T-helper 17 cell (primary cell): ENCODE data around the gene NPEPL1. TPM values are rescaled to one million over a fixed set of nuclear protein-coding genes. Genes with fewer than 3 reads are reported as not detected.

Experiments used
- ATAC-seq: fragments of 150-1000 bp; cut with Tn5 transposase; 2 replicates; pipeline ENCODE4 v1.10.0; 2021; ENCODE audit warnings: mild to moderate bottlenecking, moderate library complexity
- DNase-seq, 3 donors: peaks; one replicate each; pipeline versions ENCODE4 v3.0.0 to v3.0.0-alpha.2; 2020 to 2021
- H3K9me3 ChIP-seq: one replicate; pipeline ENCODE4 v1.7.0; 2013; ENCODE audit warnings: low read length, mild to moderate bottlenecking; ENCODE audit not compliant: control insufficient read depth, poor library complexity, severe bottlenecking
- H3K27ac Mint-ChIP-seq: one replicate; pipeline ENCODE4 v1.8.0; 2022; ENCODE audit warnings: mild to moderate bottlenecking, moderate library complexity, mixed read lengths
- H3K27me3 Mint-ChIP-seq: one replicate; pipeline ENCODE4 v1.8.0; 2022; ENCODE audit warnings: mixed read lengths
- H3K36me3 Mint-ChIP-seq: one replicate; pipeline ENCODE4 v1.8.0; 2022; ENCODE audit warnings: low read depth, mixed read lengths
- H3K4me1 Mint-ChIP-seq: one replicate; pipeline ENCODE4 v1.8.0; 2022; ENCODE audit warnings: mild to moderate bottlenecking, mixed read lengths
- H3K4me3 Mint-ChIP-seq: one replicate; pipeline ENCODE4 v1.8.0; 2022; ENCODE audit warnings: mild to moderate bottlenecking, moderate library complexity, mixed read lengths
- total RNA-seq, 4 donors: library from RNA in 2 of 4; stranded (reverse) in 2 of 4; gene quantifications; one replicate each; pipeline ENCODE4 v1.2.3 and lab custom pipeline; 2022 to 2026

Gene NPEPL1
- total RNA-seq, 2 donors from 2014 or later: 59.2 to 64.8 TPM

GRCh38 chr20:58712151-58712791 lies 19.7 kb downstream of the NPEPL1 start:
- no peak for ATAC-seq
- H3K9me3 ChIP-seq: no peaks in the 10 kb centered on the region
- no peak for DNase-seq
- H3K27me3 Mint-ChIP-seq: no peaks in the 10 kb centered on the region
- H3K4me1 Mint-ChIP-seq: no peaks in the 10 kb centered on the region
- no peak overlapping the region for H3K27ac Mint-ChIP-seq
- H3K36me3 Mint-ChIP-seq: no peaks in the 10 kb centered on the region
- no peak overlapping the region for H3K4me3 Mint-ChIP-seq

DNA sequence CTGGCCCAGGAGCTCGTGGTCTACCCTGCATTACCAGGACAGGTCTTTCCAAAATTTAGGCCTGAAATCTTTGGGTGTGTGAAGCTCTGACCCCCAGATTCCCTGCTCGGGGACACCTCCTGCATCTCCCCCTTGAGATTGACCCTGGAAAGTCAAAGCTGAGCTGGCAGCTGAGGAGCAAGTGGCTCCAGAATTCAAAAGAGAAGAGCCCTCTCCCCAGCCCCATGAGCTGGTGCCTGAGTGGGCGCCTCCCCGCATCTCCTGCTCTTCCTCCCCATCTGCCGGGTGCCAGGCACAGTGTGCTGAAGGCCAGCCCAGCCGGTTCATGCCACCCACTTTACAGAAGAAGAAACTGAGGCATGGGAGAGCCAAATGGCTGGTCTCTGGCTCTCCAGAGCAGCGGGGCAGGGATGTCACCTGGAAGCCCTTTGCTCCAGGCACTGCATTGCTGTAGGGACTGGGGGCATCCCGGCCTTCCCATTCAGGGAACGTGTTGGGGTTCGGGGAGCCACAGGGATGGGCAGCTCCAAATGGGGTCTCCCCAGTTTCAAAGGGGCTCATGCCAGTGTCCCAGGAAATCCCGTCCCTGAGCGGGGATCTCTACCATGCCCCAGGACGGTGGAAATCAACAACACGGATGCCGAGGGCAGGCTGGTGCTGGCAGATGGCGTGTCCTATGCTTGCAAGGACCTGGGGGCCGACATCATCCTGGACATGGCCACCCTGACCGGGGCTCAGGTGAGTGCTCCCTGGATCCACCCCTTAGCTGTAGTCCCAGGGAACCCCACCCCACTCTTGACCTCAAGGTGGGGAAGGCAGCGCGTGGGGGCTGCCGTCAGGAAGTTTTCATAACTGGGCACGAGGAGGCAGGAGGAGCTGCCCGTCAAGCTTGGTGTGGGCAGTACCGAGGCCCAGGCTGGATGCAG lies 20.5 kb downstream of the NPEPL1 start:
- H3K36me3 Mint-ChIP-seq: no peaks in the 10 kb centered on the region
- DNase-seq (no peak), ATAC-seq (no peak)
- H3K4me3 Mint-ChIP-seq: no peak overlapping the region
- no peaks in the 10 kb centered on the region for H3K27me3 Mint-ChIP-seq
- H3K9me3 ChIP-seq: no peaks in the 10 kb centered on the region
- H3K27ac Mint-ChIP-seq: no peak overlapping the region
- H3K4me1 Mint-ChIP-seq: no peaks in the 10 kb centered on the region

GRCh38 chr20:58713801-58714339 lies 21.3 kb downstream of the NPEPL1 start:
- no peak overlapping the region for H3K4me3 Mint-ChIP-seq
- no peaks in the 10 kb centered on the region for H3K9me3 ChIP-seq
- no peak overlapping the region for H3K27ac Mint-ChIP-seq
- H3K36me3 Mint-ChIP-seq: no peaks in the 10 kb centered on the region
- no peaks in the 10 kb centered on the region for H3K27me3 Mint-ChIP-seq
- H3K4me1 Mint-ChIP-seq: no peaks in the 10 kb centered on the region
- ATAC-seq (no peak), DNase-seq (no peak)

DNA sequence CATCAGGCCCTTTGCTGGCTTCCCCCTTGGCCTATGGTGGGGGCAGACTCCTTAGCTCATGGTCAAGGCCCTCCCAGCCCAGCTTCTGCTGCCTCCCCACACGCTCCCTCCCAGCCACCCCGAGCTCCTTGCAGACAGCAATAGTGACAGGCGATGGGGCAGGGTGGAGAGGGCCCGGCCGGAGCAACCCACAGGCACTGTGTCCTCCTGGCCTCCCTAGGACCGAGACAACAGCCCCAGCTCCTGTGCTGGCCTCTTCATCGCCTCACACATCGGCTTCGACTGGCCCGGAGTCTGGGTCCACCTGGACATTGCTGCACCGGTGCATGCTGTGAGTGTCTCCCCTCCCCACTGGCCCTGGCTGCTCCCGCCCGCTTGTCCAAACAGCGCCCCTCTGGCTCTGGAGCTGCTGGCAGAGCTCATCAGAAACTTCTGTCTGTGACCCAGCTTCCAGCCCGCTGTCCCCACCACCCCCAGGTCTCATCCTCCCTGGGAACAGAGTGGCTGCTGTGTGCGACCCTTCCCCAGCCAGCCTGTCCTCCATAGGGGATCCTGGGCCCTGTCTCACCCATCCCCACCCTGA lies 21.8 kb downstream of the NPEPL1 start:
- no peaks in the 10 kb centered on the region for H3K9me3 ChIP-seq
- ATAC-seq (no peak), DNase-seq (no peak)
- Mint-ChIP-seq H3K4me1 (no peaks in the 10 kb centered on the region), H3K27me3 (no peaks in the 10 kb centered on the region), H3K4me3 (no peak overlapping the region), H3K27ac (no peak overlapping the region), H3K36me3 (no peaks in the 10 kb centered on the region)

DNA sequence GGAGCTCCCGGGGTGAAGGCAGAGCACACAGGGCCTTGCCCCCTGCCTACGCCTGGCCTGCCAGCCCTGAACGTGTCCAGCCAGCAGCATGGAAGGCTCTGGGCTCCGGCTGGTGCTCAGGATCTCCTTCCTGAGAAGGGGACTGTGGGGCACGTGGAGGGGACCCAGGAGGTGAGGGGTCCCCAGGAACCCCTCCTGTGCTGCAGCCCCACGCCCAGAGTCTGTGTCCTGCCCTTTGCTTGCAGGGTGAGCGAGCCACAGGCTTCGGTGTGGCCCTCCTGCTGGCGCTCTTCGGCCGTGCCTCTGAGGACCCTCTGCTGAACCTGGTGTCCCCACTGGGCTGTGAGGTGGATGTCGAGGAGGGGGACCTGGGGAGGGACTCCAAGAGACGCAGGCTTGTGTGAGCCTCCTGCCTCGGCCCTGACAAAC lies 22.3 kb downstream of the NPEPL1 start:
- H3K36me3 Mint-ChIP-seq: no peaks in the 10 kb centered on the region
- no peak overlapping the region for H3K4me3 Mint-ChIP-seq
- no peaks in the 10 kb centered on the region for H3K9me3 ChIP-seq
- H3K4me1 Mint-ChIP-seq: no peaks in the 10 kb centered on the region
- no peak for ATAC-seq
- DNase-seq: no peak
- H3K27ac Mint-ChIP-seq: no peak overlapping the region
- no peaks in the 10 kb centered on the region for H3K27me3 Mint-ChIP-seq

DNA sequence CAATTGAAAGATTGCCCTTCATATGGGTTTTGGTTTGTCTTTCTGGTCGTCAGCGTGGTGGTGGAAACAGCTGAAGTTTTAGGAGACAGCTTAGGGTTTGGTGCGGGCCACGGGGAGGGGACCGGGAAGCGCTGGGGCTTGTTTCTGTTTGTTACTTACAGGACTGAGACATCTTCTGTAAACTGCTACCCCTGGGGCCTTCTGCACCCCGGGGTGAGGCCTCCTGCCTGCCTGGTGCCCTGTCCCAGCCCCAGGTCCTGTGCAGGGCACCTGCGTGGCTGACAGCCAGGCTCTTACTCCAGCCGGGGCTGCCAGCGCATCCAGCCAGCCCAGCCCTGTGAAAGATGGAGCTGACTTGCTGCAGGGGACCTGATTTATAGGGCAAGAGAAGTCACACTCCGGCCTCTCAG lies 22.8 kb downstream of the NPEPL1 start:
- Mint-ChIP-seq H3K27ac (no peak overlapping the region), H3K36me3 (no peaks in the 10 kb centered on the region), H3K4me1 (no peaks in the 10 kb centered on the region), H3K27me3 (no peaks in the 10 kb centered on the region), H3K4me3 (no peak overlapping the region)
- ATAC-seq (no peak), DNase-seq (no peak)
- H3K9me3 ChIP-seq: no peaks in the 10 kb centered on the region

DNA sequence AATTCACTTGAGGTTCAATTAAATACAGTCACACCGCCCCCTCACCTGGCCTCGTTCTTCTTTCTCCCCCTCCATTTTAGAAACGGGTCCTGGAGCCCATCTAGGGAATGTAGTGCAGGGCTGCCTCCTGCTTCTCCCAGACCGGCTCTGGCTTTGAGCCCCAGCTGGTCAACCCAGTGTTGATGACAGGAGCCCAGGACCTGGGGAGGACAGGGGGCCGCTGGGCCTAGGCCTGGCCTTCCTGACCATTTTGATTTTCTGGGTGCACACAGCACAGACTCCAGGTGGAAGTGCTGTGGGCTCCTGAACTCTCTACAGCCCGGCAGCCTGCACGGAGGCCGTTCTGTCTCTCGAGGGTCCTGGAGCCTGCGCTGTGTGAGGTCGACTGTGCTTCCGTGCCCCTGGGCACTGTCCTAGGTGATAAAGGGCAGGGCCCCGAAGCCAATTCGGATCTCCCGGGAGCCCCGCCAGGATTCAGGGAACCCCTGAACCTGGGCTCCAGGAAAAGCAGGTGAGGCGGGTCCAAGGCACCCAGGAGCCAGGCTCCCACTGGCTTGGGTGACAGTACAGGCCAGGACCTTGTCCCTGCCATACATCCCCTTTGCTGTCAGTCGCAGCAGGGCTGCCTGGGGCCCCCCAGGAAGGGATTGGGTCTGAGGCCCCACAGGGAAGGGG lies 23.3 kb downstream of the NPEPL1 start:
- H3K9me3 ChIP-seq: no peaks in the 10 kb centered on the region
- ATAC-seq (no peak), DNase-seq (no peak)
- peaks cover 5% of the 10 kb centered on the region for H3K27me3 Mint-ChIP-seq
- no peak overlapping the region for H3K4me3 Mint-ChIP-seq
- no peaks in the 10 kb centered on the region for H3K36me3 Mint-ChIP-seq
- H3K27ac Mint-ChIP-seq: no peak overlapping the region
- no peaks in the 10 kb centered on the region for H3K4me1 Mint-ChIP-seq

- DNase-seq: no peak
- H3K9me3 ChIP-seq: no peaks in the 10 kb centered on the region
- H3K27ac Mint-ChIP-seq: no peak overlapping the region
- no peaks in the 10 kb centered on the region for H3K4me1 Mint-ChIP-seq
- peaks cover 11% of the 10 kb centered on the region for H3K27me3 Mint-ChIP-seq
- no peaks in the 10 kb centered on the region for H3K36me3 Mint-ChIP-seq
- no peak for ATAC-seq
- H3K4me3 Mint-ChIP-seq: no peak overlapping the region
These were observed 24.1 kb downstream of the NPEPL1 start for GRCh38 chr20:58716476-58717277.

DNA sequence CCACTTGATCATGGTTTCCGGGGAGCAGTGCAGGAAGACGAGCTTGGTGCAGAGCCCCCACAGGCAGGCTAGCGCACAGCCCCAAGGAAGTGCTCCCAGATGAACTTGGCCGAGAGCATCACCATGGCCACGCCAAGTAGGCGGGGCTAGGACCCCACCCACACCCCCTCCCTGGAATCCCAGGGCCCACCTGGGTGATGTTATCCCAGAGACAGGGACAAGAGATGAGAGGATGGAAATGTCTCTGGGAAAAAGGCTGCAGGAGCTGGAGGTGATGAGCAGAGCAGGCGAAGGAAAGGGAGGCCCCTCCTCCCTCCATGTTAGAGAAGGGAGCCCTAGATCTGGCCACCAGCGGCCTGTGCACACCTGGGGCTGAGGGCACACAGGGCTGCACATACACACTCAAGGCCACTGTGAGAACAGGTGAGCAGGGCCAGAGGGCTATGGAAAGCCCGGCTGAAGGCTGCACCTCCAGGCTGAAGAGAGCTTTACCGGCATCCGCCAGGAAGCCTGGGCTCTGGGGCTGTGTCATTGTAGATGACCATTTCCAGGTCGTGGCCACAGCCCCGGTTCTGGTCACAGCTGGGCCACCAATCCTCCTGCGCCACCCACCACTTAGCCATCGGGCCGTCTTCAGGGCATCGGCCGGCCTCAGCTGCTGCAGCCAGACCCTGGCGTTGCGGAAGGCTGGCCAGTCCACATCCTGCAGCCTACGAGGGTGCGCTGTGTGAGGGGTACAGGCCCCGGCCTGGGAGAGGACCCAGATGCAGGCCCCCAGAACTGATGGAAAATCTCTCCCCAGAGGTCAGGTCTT lies 24.9 kb downstream of the NPEPL1 start:
- no peak for ATAC-seq
- DNase-seq: no peak
- Mint-ChIP-seq H3K4me1 (peaks cover 3% of the 10 kb centered on the region), H3K4me3 (no peak overlapping the region), H3K27me3 (peaks cover 18% of the 10 kb centered on the region), H3K27ac (no peak overlapping the region), H3K36me3 (peaks cover 4% of the 10 kb centered on the region)
- no peaks in the 10 kb centered on the region for H3K9me3 ChIP-seq

GRCh38 chr20:58718121-58718563 lies 25.5 kb downstream of the NPEPL1 start:
- ATAC-seq: no peak
- H3K4me3 Mint-ChIP-seq: no peak overlapping the region
- peaks cover 3% of the 10 kb centered on the region for H3K4me1 Mint-ChIP-seq
- no peak overlapping the region for H3K27ac Mint-ChIP-seq
- peaks cover 24% of the 10 kb centered on the region for H3K27me3 Mint-ChIP-seq
- DNase-seq: no peak
- H3K36me3 Mint-ChIP-seq: peaks cover 6% of the 10 kb centered on the region
- no peaks in the 10 kb centered on the region for H3K9me3 ChIP-seq

GRCh38 chr20:58718729-58719128 lies 26.1 kb downstream of the NPEPL1 start:
- Mint-ChIP-seq H3K4me1 (peaks cover 3% of the 10 kb centered on the region), H3K27me3 (peaks cover 30% of the 10 kb centered on the region), H3K27ac (no peak overlapping the region), H3K36me3 (peaks cover 6% of the 10 kb centered on the region), H3K4me3 (no peak overlapping the region)
- H3K9me3 ChIP-seq: no peaks in the 10 kb centered on the region
- no peak for ATAC-seq
- no peak for DNase-seq

- H3K4me1 Mint-ChIP-seq: peaks cover 3% of the 10 kb centered on the region
- H3K27ac Mint-ChIP-seq: no peak overlapping the region
- peaks cover 35% of the 10 kb centered on the region for H3K27me3 Mint-ChIP-seq
- peaks cover 6% of the 10 kb centered on the region for H3K36me3 Mint-ChIP-seq
- H3K9me3 ChIP-seq: no peaks in the 10 kb centered on the region
- DNase-seq (no peak), ATAC-seq (no peak)
- H3K4me3 Mint-ChIP-seq: no peak overlapping the region
These were observed 26.7 kb downstream of the NPEPL1 start for GRCh38 chr20:58719258-58719657.
